IMR-90 (cell line): ENCODE results near the gene SOX11. TPM values are rescaled to one million over a fixed set of nuclear protein-coding genes. Genes with fewer than 3 reads are reported as not detected.

Experiments
- ATAC-seq: fragments of 200-7000 bp; cut with Tn5 transposase; 2 replicates; pipeline ENCODE4 v1.9.1; 2020; ENCODE audit warnings: low read depth, mild to moderate bottlenecking, moderate library complexity
- BruUV-seq: library from RNA; stranded (reverse); fragments of 400-500 nt; replicated peaks from 2 replicates; lab custom pipeline; 2021; lab: Mats Ljungman, UMichigan
- CTCF ChIA-PET: fragments of 300-600 bp; formaldehyde crosslinking; extraction: SDS; loops from one replicate; lab custom pipeline; 2021; ENCODE audit warnings: antibody characterized with exemption; lab: Yijun Ruan, JAX
- POLR2A ChIA-PET: fragments of 300-600 bp; sonication (Branson Sonifier 250); formaldehyde crosslinking; loops from one replicate; lab custom pipeline; 2022; ENCODE audit warnings: antibody characterized with exemption; ENCODE audit not compliant: unreplicated experiment; lab: Charles Lee
- DNase-seq: peaks from one replicate; pipeline ENCODE4 v3.0.0; 2013
- H2AFZ ChIP-seq: replicated peaks from 2 replicates; pipeline ENCODE3; 2013; ENCODE audit warnings: low read length, mild to moderate bottlenecking; ENCODE audit not compliant: poor library complexity
- H2AK5ac ChIP-seq: 2 replicates; pipeline ENCODE4 v1.6.1; 2013; ENCODE audit warnings: low read depth, low read length, inconsistent platforms
- H2AK9ac ChIP-seq: replicated peaks from 2 replicates; pipeline ENCODE3; 2013; ENCODE audit warnings: mild to moderate bottlenecking, low read depth, low read length, moderate library complexity; ENCODE audit not compliant: poor library complexity
- H2BK120ac ChIP-seq: 2 replicates; pipeline ENCODE4 v1.6.1; 2013; ENCODE audit warnings: low read depth, low read length, inconsistent platforms
- H2BK15ac ChIP-seq: 3 replicates; pipeline ENCODE4 v1.6.1; 2013; ENCODE audit warnings: low read depth, low read length, inconsistent platforms
- H2BK20ac ChIP-seq: 2 replicates; pipeline ENCODE4 v1.6.1; 2013; ENCODE audit warnings: low read depth, mild to moderate bottlenecking, inconsistent platforms, low read length, moderate library complexity
- H2BK5ac ChIP-seq: 2 replicates; pipeline ENCODE4 v1.6.1; 2013; ENCODE audit warnings: mild to moderate bottlenecking, low read depth, low read length, inconsistent platforms; ENCODE audit not compliant: poor library complexity, severe bottlenecking
- H3K14ac ChIP-seq: replicated peaks from 2 replicates; pipeline ENCODE4 v1.6.1; 2013; ENCODE audit warnings: low read depth, low read length, inconsistent platforms
- H3K18ac ChIP-seq: 2 replicates; pipeline ENCODE4 v1.6.1; 2013; ENCODE audit warnings: low read depth, low read length, control low read depth
- H3K23ac ChIP-seq: 2 replicates; pipeline ENCODE4 v1.6.1; 2013; ENCODE audit warnings: low read depth, low read length, inconsistent platforms
- H3K27ac ChIP-seq: 2 replicates; pipeline ENCODE4 v1.5.1; 2013; ENCODE audit warnings: mild to moderate bottlenecking, control low read depth, low read length; ENCODE audit not compliant: insufficient read depth
- H3K27me3 ChIP-seq: 2 replicates; pipeline ENCODE4 v1.6.1; 2013; ENCODE audit warnings: low read length; ENCODE audit not compliant: control insufficient read depth, insufficient read depth
- H3K36me3 ChIP-seq: 2 replicates; pipeline ENCODE4 v1.6.1; 2013; ENCODE audit warnings: low read length, mixed read lengths; ENCODE audit not compliant: control insufficient read depth, insufficient read depth
- H3K4ac ChIP-seq: 2 replicates; pipeline ENCODE4 v1.6.1; 2013; ENCODE audit warnings: low read depth, low read length, inconsistent platforms
- H3K4me1 ChIP-seq: 2 replicates; pipeline ENCODE4 v1.6.1; 2013; ENCODE audit warnings: low read length, mixed read lengths; ENCODE audit not compliant: control insufficient read depth, insufficient read depth
- H3K4me2 ChIP-seq: 2 replicates; pipeline ENCODE4 v1.6.1; 2013; ENCODE audit warnings: low read depth, mild to moderate bottlenecking, control low read depth, low read length, moderate library complexity
- H3K4me3 ChIP-seq: 2 replicates; pipeline ENCODE4 v1.5.1; 2013; ENCODE audit warnings: low read depth, mild to moderate bottlenecking, control low read depth, low read length, moderate library complexity; ENCODE audit not compliant: insufficient read depth
- H3K56ac ChIP-seq: 2 replicates; pipeline ENCODE4 v1.6.1; 2013; ENCODE audit warnings: low read length, inconsistent platforms; ENCODE audit not compliant: insufficient read depth; ENCODE audit errors: extremely low read depth
- H3K79me1 ChIP-seq, 2 experiments: 2 replicates each; pipeline ENCODE4 v1.6.1; 2013; ENCODE audit warnings: low read length in 2 of 2, inconsistent platforms in 1 of 2, low read depth in 1 of 2
- H3K9ac ChIP-seq: 2 replicates; pipeline ENCODE4 v1.6.1; 2013; ENCODE audit warnings: low read depth, low read length, control low read depth
- H3K9me1 ChIP-seq: 2 replicates; pipeline ENCODE4 v1.6.1; 2013; ENCODE audit warnings: low read length, inconsistent platforms; ENCODE audit not compliant: insufficient read depth
- H3K9me3 ChIP-seq: 2 replicates; pipeline ENCODE4 v1.6.1; 2013; ENCODE audit warnings: low read length; ENCODE audit not compliant: control insufficient read depth, insufficient read depth
- H4K20me1 ChIP-seq: 2 replicates; pipeline ENCODE4 v1.6.1; 2013; ENCODE audit warnings: low read length, inconsistent platforms; ENCODE audit not compliant: insufficient read depth
- H4K5ac ChIP-seq: 2 replicates; pipeline ENCODE4 v1.6.1; 2013; ENCODE audit warnings: mild to moderate bottlenecking, low read depth, low read length, control low read depth
- H4K8ac ChIP-seq, 2 experiments: 2 replicates each; pipeline ENCODE4 v1.6.1; 2013; ENCODE audit warnings: low read depth in 2 of 2, low read length in 2 of 2, control low read depth in 1 of 2, inconsistent platforms in 1 of 2
- H4K91ac ChIP-seq: 2 replicates; pipeline ENCODE4 v1.6.1; 2013; ENCODE audit warnings: low read depth, low read length, inconsistent platforms; ENCODE audit not compliant: insufficient read depth
- BHLHE40 ChIP-seq: fragments of 150-350 bp; IDR thresholded peaks from 2 replicates; pipeline ENCODE4 v1.6.1; 2016; ENCODE audit warnings: mild to moderate bottlenecking, low read depth, low read length
- CHD1 ChIP-seq: IDR thresholded peaks from 2 replicates; pipeline ENCODE4 v1.6.1; 2012; ENCODE audit warnings: low read depth, low read length, improper control_type of control experiment
- CTCF ChIP-seq: conservative IDR thresholded peaks from 2 replicates; pipeline ENCODE4 v1.5.1; 2012; ENCODE audit warnings: mild to moderate bottlenecking, low read depth, low read length, improper control_type of control experiment
- FOS ChIP-seq: fragments of 150-350 bp; IDR thresholded peaks from 2 replicates; pipeline ENCODE4 v1.6.1; 2016; ENCODE audit warnings: low read depth, low read length
- MAFK ChIP-seq: IDR thresholded peaks from 2 replicates; pipeline ENCODE4 v1.6.1; 2012; ENCODE audit warnings: low read depth, low read length, improper control_type of control experiment
- MAZ ChIP-seq: IDR thresholded peaks from 2 replicates; pipeline ENCODE4 v1.6.1; 2012; ENCODE audit warnings: low read depth, mild to moderate bottlenecking, low read length, improper control_type of control experiment, moderate library complexity, borderline replicate concordance
- MXI1 ChIP-seq: IDR thresholded peaks from 2 replicates; pipeline ENCODE4 v1.6.1; 2012; ENCODE audit warnings: low read depth, mild to moderate bottlenecking, low read length, moderate library complexity, borderline replicate concordance
- NFE2L2 ChIP-seq: fragments of 150-350 bp; IDR thresholded peaks from 2 replicates; pipeline ENCODE4 v1.6.1; 2016; ENCODE audit warnings: low read depth, mild to moderate bottlenecking, low read length
- POLR2A ChIP-seq: IDR thresholded peaks from 2 replicates; pipeline ENCODE4 v1.6.1; 2012; ENCODE audit warnings: mild to moderate bottlenecking, low read depth, low read length
- RAD21 ChIP-seq: IDR thresholded peaks from 2 replicates; pipeline ENCODE4 v1.6.1; 2012; ENCODE audit warnings: low read length, improper control_type of control experiment
- RCOR1 ChIP-seq: IDR thresholded peaks from 2 replicates; pipeline ENCODE4 v1.6.1; 2012; ENCODE audit warnings: mild to moderate bottlenecking, low read length, improper control_type of control experiment; ENCODE audit not compliant: insufficient replicate concordance
- RFX5 ChIP-seq: IDR thresholded peaks from 2 replicates; pipeline ENCODE4 v1.8.0; 2012; ENCODE audit warnings: low read depth, mild to moderate bottlenecking, low read length, moderate library complexity
- SMC3 ChIP-seq: fragments of 150-350 bp; IDR thresholded peaks from 2 replicates; pipeline ENCODE4 v1.6.1; 2016; ENCODE audit warnings: low read depth, mild to moderate bottlenecking, antibody characterized with exemption, low read length, moderate library complexity
- whole genome bisulfite sequencing, 2 experiments: methylation state at CpG; one replicate each; pipeline versions ENCODE4 v1.1.5 to v1.1.7; 2013; ENCODE audit warnings: missing lambda C conversion rate in 2 of 2; ENCODE audit not compliant: insufficient read length in 1 of 2; ENCODE audit errors: extremely low coverage in 2 of 2; 5-methylcytosine and 5-hydroxymethylcytosine counted together
- dilution Hi-C: fragments of 300-500 bp; cut with HindIII; formaldehyde crosslinking; loops from one replicate; pipeline ENCODE4 v1.14.3; 2018; ENCODE audit warnings: low sequenced_read_pairs; ENCODE audit not compliant: unreplicated experiment
- in situ Hi-C: fragments of 300-500 bp; cut with MboI; formaldehyde crosslinking; loops from 3 replicates; pipeline ENCODE4 v1.14.3; 2019; ENCODE audit warnings: low sequenced_read_pairs, inconsistent platforms, mixed read lengths
- intact Hi-C: fragments of 100-400 bp; cut with micrococcal nuclease; formaldehyde crosslinking; loops from 2 replicates; pipeline ENCODE4 v1.10.0; 2022
- polyA plus RNA-seq, 3 experiments: library from polyadenylated mRNA; depleted of rRNA; stranded (reverse); fragments of >200 nt; gene quantifications; 2 replicates each; pipeline ENCODE4 v1.2.3, GENCODE V29; 2012; ENCODE audit warnings: low replicate concordance in 1 of 3
- total RNA-seq: library from RNA; depleted of rRNA; stranded (reverse); fragments of >200 nt; gene quantifications from 2 replicates; pipeline ENCODE4 v1.2.3, GENCODE V29; 2012
- TF ChIP-seq, protein P1 (sequence below): fragments of 150-350 bp; IDR thresholded peaks from 2 replicates; pipeline ENCODE4 v1.6.1; 2016; ENCODE audit warnings: low read depth, mild to moderate bottlenecking, low read length, moderate library complexity, borderline replicate concordance

SOX11 gene
- total and polyA plus RNA-seq, 2 of the 4 experiments (the other 2 are of a cell fraction): 1.9 to 2.2 TPM

- Histone ChIP-seq H3K27ac (no peak overlapping the region), H2AK5ac (no peak overlapping the region), H3K79me1 (peaks cover 5 to 6% of the 10 kb centered on the region in 2 experiments), H2BK15ac (no peak overlapping the region), H3K4ac (no peak overlapping the region), H2BK20ac (no peak overlapping the region), H3K18ac (no peak overlapping the region), H4K8ac (no peak overlapping the region), H3K9ac (no peak overlapping the region), H3K9me3 (no peaks in the 10 kb centered on the region), H4K91ac (no peak overlapping the region), H3K14ac (no peak overlapping the region), H3K56ac (no peak overlapping the region), H4K20me1 (no peaks in the 10 kb centered on the region), H2BK5ac (no peak overlapping the region), H2AFZ (no peak overlapping the region), H3K36me3 (no peaks in the 10 kb centered on the region), H2BK120ac (no peak overlapping the region), H4K5ac (no peak overlapping the region), H3K9me1 (no peaks in the 10 kb centered on the region), H3K4me2 (no peak overlapping the region), H3K27me3 (no peaks in the 10 kb centered on the region), H3K23ac (no peak overlapping the region), H3K4me1 (peaks cover 3% of the 10 kb centered on the region; the same call in 1 of the 2 replicates), H2AK9ac (no peak overlapping the region), H3K4me3 (no peak overlapping the region)
- DNase-seq (no peak), ATAC-seq (no peak)
- intact Hi-C loops: no loop called here
- CTCF ChIA-PET: no interaction called here
- dilution Hi-C loops: no loop called here
- POLR2A ChIA-PET: no interaction called here
- in situ Hi-C loops: no loop called here
- TF ChIP-seq MXI1: no peak
- no peak for TF ChIP-seq RAD21
- no peak for TF ChIP-seq RFX5
- no peak for TF ChIP-seq NFE2L2
- TF ChIP-seq CTCF: no peak
- no peak for TF ChIP-seq CHD1
- TF ChIP-seq MAZ: no peak
- TF ChIP-seq, protein P1, sequence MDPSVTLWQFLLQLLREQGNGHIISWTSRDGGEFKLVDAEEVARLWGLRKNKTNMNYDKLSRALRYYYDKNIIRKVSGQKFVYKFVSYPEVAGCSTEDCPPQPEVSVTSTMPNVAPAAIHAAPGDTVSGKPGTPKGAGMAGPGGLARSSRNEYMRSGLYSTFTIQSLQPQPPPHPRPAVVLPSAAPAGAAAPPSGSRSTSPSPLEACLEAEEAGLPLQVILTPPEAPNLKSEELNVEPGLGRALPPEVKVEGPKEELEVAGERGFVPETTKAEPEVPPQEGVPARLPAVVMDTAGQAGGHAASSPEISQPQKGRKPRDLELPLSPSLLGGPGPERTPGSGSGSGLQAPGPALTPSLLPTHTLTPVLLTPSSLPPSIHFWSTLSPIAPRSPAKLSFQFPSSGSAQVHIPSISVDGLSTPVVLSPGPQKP: no peak
- TF ChIP-seq RCOR1: no peak
- TF ChIP-seq POLR2A: no peak
- no peak for TF ChIP-seq MAFK
- no peak for TF ChIP-seq FOS
- TF ChIP-seq BHLHE40: no peak
- no peak for TF ChIP-seq SMC3
- 100% methylated on average over 1 of the region's 5 CpGs; no CpG with 5 or more reads in 1 of the 2 experiments for WGBS, 2 experiments
- no TSS peak for BruUV-seq
These were observed 8.4 kb downstream of the SOX11 start for GRCh38 chr2:5700551-5700950.
